ENCODE measurements around the gene SRCAP.

DNA sequence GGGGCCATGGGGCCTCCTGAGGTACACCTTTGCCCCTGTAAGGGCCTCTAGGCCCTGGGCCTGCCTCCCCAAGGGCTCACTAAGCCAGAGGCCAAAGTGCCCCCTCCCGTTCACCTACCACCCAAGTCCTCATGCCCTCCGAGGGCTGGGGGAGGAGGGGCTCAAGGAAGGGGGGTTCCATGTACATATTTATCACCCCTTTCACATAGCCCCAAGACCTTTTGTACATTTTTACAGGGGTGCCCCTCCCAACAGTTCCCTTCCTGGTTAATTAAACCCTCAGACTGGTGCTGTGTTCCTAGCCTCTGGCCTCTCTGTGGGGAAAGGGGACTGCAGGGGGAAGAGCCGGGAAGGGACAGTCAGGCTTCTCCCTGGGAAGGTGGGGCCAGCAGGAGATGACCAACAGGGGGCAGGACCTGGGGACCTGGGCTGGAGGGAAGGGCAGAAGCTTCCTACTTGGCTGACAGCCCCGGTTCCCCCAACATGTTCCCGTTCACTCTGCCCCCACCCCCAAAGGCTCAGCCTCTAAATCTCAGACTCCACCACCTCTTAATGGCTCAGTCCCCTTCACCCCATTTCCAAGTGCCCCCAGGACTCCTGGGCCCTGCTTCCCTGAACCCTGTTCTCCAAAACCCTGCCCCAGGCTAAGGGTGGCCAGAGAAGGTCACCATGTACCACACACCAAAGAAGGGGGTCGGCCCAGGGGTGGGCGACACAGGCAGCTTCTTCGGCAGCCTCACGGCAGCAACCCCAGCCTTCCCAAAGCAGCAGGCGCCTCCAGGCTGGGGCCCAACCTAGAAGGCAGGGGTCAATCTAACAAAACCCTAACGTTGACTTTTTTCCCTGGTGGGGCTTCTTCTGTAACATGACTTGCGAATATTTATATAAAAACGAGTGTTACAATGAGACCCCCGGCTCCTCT is 28.8 kb upstream of the SRCAP start:
- TF ChIP-seq POLR2A (IDR thresholded peaks at IDR 0.05): no peak
- TF ChIP-seq, protein P1, sequence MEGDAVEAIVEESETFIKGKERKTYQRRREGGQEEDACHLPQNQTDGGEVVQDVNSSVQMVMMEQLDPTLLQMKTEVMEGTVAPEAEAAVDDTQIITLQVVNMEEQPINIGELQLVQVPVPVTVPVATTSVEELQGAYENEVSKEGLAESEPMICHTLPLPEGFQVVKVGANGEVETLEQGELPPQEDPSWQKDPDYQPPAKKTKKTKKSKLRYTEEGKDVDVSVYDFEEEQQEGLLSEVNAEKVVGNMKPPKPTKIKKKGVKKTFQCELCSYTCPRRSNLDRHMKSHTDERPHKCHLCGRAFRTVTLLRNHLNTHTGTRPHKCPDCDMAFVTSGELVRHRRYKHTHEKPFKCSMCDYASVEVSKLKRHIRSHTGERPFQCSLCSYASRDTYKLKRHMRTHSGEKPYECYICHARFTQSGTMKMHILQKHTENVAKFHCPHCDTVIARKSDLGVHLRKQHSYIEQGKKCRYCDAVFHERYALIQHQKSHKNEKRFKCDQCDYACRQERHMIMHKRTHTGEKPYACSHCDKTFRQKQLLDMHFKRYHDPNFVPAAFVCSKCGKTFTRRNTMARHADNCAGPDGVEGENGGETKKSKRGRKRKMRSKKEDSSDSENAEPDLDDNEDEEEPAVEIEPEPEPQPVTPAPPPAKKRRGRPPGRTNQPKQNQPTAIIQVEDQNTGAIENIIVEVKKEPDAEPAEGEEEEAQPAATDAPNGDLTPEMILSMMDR (IDR thresholded peaks at IDR 0.05): no peak
